GM19328 (cell line): ENCODE results near the gene CSNK1D.
"Not testable (repeated sequence)": the region's sequence is repeated elsewhere in the genome, so short reads cannot be mapped to it uniquely, and the experiment has no call there.

Experiments
- ATAC-seq: cut with Tn5 transposase; IDR thresholded peaks from one replicate; pipeline ENCODE4 v1.9.1; 2021; ENCODE audit warnings: mild to moderate bottlenecking, moderate library complexity; ENCODE audit not compliant: unreplicated experiment

Gene CSNK1D

DNA sequence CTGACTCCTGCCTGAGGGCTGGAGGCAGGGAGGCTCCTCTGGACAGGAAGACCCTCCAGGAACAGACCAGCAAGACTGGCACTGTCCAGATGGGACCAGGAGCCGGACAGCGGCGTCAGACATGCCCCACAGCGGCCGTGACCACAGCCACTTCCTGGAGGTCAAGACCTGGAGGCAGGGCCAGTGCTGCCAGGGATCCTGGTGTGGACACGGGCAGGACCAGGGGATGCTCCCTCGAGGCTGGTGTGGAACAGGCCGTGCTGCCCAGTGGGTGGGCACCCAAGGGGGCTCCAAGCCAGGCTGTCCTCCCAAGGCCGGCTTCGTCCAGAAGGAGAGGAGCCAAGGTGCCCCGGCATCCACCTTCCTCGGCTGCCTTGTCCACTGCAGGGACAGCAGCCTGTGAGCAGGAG lies 56.4 kb downstream of the CSNK1D start:
- no peak for ATAC-seq

GRCh38 chr17:82216301-82217119 lies 57.0 kb downstream of the CSNK1D start:
- no peak for ATAC-seq

GRCh38 chr17:82215972-82216300 lies 57.6 kb downstream of the CSNK1D start:
- no peak for ATAC-seq

DNA sequence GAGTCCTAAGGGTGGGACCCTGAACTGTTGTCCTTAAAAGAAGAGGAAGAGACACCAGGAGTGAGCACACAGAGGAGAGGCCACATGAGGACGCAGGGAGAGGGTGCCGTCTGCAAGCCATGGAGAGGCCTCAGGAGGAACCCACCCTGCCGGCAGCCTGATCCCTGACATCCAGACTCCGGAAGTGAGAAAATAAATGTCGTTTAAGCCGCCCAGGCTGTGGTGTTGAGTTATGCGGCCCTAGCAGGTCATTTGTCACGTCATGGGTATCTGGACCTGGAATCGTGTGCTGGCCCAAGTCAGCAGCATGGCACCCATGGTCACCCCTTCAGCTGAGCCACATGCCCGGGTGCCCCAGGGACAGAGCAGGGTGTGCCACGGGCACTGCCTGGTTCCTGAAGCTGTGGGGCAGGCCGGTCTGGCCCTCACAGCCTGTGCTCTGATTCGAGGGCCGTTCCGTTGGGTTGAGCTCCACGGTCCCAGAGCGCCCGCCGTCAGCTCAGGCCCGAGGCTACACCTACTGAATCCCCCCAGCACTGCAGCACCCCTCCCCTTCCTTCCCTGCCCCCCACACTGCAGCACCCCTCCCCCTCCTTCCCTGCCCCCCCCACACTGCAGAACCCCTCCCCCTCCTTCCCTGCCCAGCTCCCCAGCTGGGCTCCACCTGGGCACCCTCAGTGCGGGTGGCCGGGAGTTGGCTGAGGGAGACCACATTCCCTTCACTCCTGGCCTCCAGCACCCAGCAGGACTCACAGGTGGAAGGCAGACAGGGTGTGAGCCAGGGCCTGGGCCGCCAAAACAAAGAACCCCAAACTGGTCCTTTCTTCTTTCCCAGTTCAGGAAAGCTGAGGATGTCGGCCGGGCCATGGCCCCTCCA lies 58.2 kb downstream of the CSNK1D start:
- no peak for ATAC-seq

DNA sequence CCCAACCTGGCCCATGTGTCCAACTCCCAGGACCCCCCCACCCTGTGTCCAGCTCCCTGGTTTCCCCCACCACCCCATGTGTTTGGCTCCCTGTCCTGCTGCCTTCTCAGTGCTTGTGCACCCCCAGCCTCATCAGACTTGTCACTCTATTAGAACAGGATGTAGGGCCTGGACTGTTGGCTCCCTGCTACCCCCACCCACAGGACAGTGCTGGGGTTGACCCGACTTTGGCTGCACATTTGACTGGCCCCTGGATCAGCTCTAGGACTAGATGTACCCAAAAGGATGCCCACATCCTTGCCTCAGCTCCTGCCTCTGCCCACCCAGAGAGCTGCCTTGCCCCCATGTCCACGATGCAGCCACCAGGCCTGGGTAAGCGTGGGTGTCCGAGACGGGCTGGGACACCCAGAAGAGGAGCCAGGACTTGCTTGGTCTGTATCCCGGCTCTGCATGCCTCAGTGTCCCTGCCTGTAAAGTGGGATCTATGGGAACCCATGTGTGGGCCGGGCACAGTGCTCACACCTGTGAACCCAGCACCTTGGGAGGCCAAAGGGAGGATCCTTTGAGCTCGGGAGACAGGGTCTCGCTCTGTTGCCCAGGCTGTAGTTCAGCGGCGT lies 59.4 kb downstream of the CSNK1D start:
- no peak for ATAC-seq

GRCh38 chr17:82213251-82214011 lies 60.1 kb downstream of the CSNK1D start:
- peak; percentile 14 for ATAC-seq

GRCh38 chr17:82212331-82213250 lies 60.9 kb downstream of the CSNK1D start, which contains the start of gene CCDC57:
CCDC57 (minus strand) TSS chr17:82212842; CDS start chr17:82201944, 10,898 bp downstream.
- ATAC-seq, result peak; percentile 58

DNA sequence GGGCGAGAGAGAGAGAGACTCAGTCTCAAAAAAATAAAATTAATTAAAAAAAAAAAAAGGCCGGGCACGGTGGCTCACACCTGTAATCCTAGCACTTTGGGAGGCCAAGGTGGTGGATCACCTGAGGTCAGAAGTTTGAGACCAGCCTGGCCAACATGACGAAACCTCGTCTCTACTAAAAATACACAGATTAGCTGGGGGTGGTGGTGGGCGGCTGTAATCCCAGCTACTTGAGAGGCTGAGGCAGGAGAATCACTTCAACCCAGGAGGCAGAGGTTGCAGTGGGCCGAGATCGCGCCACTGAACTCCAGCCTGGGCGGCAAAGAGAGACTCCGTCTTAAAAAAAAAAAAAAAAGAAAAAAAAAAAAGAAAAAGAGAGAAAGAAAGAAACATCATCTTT lies 62.8 kb downstream of the CSNK1D start:
- ATAC-seq, result not testable (repeated sequence)

GRCh38 chr17:82205720-82206508 lies 67.6 kb downstream of the CSNK1D start:
- no peak for ATAC-seq

DNA sequence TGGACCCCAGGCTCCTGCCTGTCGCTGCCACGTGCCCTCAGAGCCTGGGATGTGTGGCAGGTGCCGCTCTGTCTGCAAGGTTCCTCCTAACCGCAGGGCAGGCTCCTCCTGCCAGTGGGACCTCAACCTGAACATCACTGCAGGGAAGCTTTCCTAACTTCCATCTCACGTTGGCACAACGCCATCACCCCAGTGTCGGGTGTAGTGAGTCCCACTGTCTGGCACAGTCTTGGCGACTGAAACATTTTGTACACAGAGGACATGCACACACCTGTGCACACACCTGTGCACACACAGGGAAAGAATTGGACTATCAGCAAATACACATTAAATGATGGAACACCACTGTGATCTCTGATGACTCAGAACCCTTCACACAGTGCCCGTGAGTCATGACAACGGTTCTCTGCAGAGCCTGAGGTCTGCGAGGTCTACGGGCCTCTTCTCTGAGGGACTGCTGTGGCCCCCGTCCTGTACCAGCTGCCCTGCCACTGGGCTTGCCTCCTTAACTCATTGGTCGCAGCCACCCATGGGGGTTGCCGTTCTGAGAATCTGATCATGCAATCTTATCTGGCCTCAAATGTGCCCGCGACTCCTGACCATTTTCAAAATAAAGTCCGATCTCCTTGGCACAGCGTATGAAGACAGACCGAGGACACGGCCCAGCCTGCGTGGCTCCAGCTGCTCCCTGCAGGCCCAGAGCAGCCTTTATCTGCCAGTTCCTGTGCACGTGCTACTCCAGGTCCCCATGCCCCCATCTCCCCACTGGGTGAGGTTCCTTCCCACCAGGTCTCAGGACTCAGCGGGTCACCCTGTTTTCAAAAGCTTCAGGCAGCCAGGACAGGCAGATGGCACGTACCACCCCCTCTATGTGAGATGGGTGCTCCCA lies 68.4 kb downstream of the CSNK1D start:
- no peak for ATAC-seq

DNA sequence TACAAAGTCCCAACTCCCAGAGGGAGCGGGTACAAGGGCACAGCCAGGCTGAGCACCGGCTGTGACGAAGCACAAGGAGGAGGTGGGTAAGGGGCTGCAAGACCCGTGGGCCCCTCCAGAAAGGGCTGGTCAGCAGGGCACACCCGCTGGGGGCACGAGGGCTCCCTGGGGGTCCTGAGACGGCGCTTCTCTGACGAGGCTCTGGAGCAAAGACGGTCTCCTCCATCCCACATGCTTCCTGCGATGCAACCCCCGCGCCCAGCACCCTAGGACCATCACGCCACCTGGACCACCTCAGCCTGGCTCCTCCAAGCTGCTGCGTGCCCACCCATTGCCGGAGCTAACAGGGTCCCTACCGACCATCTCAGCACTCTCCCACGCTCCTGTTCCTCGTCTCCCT lies 69.6 kb downstream of the CSNK1D start:
- ATAC-seq, result no peak

GRCh38 chr17:82202981-82203380 lies 70.5 kb downstream of the CSNK1D start:
- no peak for ATAC-seq

DNA sequence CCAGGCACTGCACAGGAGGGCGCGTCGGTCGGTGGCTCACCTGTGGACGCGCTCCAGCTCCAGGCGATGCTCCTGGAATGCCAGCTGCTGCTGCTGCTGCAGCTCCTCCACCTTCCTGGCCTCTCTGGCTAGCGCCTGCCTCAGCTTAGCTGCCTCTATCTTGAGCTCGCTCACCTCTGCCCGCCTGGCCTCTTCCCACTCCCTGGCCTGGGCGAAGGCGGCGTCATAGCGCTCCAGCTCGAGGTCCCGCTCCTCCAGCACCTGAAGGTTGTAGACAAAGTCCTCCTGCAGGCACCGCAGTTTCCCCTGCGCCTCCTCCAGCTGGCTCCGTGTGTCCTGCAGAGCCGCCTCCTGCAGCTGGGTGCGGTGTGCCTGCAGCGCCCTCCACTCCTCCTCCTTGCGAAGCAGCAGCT lies 72.0 kb downstream of the CSNK1D start:
- no peak for ATAC-seq

GRCh38 chr17:82200743-82201497 lies 72.6 kb downstream of the CSNK1D start:
- ATAC-seq, result no peak

- no peak for ATAC-seq
Measured at GRCh38 chr17:82200135-82200534, 73.4 kb downstream of the CSNK1D start.

- no peak for ATAC-seq
Measured at GRCh38 chr17:82199496-82199895, 74.0 kb downstream of the CSNK1D start.

- ATAC-seq, result no peak
Measured at GRCh38 chr17:82198092-82198491, 75.4 kb downstream of the CSNK1D start.
